DMS114 treated with DMSO at 0.1 percent for 48 hours (cell line): ENCODE data around the gene TVP23C.
"Not testable (repeated sequence)": the region's sequence is repeated elsewhere in the genome, so short reads cannot be mapped to it uniquely, and the experiment has no call there.

ENCODE experiments used
- DNase-seq: peaks from one replicate; lab custom pipeline; 2025; ENCODE audit not compliant: unreplicated experiment; lab: John Stamatoyannopoulos, UW

Gene TVP23C

GRCh38 chr17:15526292-15527218 lies 36.7 kb downstream of the TVP23C start:
- DNase-seq = not testable (repeated sequence)

- DNase-seq = not testable (repeated sequence)
Measured at GRCh38 chr17:15524990-15525985, 38.0 kb downstream of the TVP23C start.

DNA sequence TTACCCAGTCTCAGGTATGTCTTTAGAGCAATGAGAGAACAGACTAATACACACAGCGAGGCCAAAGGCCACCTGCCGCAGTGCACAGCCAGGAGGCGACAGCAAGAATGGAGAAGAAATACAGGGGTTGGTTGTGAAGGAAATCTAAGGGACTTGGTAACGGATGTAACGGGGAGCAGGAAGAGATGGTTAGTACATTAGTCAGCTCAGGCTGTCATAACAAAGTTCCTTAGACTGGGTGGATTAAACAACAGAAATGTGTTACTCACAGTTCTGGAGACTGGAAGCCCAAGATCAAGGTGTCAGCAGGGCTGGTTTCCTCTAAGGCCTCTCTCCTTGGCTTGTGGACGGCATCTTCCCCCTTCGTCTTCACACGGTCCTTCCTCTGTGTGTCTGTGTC lies 47.1 kb downstream of the TVP23C start:
- no peak for DNase-seq

DNA sequence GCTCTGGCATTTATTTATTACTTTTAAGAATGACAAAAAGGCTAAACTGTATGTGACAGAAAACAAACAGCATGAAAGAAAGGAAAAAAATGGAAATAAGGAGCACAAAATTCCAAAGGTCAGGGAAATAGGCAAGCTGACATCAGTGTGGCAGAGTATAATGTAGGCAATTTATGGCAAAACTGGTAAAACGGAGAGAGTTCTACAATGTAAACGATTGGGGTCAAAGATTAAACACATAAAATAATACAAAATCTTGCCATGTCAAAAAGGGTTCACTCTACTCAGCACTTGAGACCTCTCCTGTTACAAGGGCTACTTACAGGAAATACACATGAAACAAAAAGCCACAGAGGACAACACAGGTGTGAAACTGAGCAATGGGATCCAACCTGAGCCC lies 48.8 kb downstream of the TVP23C start:
- DNase-seq = no peak

GRCh38 chr17:15513856-15514459 lies 49.3 kb downstream of the TVP23C start:
- DNase-seq = no peak

DNA sequence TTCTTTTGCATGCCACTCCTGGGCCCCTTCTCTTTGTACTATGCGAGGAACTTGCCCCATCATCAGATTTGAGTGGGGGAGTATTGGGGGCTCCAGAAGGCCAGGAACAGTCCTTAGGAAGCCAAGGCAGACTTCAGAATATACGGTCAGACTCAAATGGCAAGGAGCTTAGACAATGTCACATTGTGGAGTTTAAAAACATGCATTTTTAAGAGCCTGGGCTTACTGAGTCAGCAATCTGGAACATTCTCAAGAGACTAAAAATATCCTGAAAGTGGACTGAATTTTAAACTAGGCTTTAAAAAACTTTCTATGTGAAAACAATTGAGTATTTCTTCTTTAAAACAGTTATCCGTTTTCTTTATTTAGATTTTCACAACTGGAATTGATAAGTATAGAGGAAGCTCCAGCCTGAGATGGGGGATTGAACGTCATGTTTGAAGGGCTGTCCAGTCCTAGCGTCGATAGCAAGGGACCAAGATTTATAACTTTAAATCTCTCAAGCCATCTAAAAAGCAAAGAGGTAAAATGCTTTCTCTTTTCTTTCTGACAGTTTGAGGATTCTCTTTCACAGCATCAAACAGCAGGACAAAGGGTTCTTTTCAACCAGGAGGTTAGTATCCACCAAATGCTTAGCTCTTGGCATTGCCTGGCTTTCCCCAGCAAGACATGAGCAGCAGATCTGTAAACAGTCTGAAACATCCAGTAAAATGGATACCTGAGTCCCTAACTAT lies 50.1 kb downstream of the TVP23C start:
- DNase-seq = no peak

DNA sequence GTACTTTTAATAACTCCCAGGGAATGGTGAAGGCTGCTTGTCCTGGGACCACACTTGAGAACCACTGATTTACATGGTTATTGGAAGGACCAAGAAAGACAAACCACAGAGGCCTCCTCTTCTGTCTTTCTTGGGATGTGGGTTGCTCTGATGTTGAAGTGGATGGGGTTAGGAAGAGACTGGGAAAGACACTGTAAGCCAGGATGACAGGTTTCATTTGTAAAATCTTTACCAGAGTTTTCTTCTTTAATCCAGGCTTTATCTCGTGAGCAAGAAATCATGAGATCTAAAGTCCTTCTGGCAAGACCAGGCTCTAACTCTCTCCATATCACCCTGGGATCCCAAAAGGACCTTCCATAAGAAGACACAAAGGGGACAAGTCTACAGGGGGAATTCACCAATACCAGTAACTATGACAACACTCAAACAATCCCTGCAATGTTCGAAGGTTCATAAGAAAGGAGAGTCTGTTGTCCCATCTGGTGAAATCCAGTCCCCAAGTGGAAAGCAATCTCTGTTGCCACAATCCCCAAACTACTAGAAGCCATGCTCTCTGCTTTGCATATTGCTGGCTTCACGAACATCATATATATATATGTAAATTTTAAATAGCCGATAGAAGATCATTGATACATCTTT lies 51.1 kb downstream of the TVP23C start:
- no peak for DNase-seq

DNA sequence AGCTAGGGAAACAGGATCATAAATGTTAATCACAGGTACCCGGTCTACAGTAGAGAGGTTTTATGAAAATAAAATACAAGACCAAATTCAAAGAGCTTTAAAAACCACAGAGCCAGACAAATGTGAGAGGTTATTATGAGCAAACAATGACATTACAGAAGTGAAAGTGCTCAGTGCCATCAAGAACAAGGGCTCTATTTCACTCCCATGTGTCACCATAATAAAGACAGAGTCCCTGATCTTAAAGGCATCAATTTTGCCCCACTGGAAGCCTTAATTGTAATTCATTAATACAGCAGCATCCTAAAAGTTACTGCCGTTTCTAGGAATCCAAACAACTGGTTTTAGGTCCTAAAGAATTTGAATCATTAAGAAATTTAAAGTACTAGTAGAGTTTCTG lies 52.1 kb downstream of the TVP23C start:
- no peak for DNase-seq

DNA sequence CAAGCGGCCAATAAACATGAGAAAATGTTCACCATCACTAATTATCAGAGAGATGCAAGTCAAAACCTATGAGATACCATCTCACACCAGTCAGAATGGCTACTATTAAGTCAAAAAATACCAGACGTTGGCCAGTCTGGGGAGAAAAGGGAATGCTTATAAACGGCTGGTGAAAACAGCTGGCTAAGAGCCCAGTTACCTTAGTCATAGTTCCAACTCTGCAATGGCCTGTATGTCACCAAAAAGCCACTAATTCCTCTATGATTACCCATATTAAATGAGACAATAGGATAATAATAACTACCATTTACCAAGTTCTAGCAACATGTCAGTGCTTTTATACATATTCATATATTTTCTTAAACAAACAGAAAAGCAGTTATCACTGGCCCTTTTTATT lies 52.9 kb downstream of the TVP23C start:
- DNase-seq = no peak

- DNase-seq = no peak
Measured at GRCh38 chr17:15509095-15509494, 54.2 kb downstream of the TVP23C start.

GRCh38 chr17:15508466-15508865 lies 54.8 kb downstream of the TVP23C start:
- DNase-seq = no peak

DNA sequence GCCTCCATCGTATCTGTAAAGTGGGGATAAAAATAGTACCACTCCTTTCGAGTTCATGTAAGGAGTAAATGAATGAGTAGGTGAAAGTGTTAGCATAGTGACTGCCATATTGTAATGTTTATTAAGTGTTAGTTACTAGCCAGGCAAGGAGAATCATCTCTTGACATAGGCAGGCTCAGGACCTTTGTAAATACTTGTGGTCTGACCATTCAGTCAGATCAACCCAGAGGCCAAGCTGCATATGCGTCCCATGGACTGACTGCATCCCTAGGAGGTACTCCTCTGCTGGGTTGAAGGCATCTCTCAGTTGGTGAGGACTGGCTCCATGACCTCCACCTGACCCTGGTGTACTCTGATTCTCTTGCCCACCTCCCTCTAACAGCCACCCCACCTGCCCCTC lies 55.4 kb downstream of the TVP23C start:
- DNase-seq = no peak

GRCh38 chr17:15507001-15507400 lies 56.3 kb downstream of the TVP23C start:
- DNase-seq = no peak

GRCh38 chr17:15505708-15506107 lies 57.6 kb downstream of the TVP23C start:
- not testable (repeated sequence) for DNase-seq

DNA sequence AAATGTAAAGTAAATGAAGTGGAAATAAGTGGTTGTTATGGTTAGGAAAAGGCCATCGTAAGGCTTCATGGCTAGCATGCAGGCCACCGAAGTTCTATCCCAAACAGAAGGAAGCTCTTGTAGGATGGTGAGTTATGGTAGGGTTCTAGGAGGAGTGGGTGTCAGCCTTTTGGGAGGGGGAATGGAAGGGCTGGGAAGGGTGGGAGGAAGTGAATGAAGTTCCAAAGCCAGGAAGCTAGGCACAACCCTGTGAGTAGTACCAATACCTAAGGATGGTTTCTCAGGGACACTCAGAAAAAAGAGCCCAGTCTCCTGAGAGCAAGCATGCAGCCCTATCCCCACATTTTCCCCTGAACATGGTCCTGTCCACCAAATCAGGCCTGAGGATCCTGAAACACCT lies 59.6 kb downstream of the TVP23C start:
- DNase-seq = no peak

- DNase-seq = no peak
Measured at GRCh38 chr17:15502369-15503112, 60.7 kb downstream of the TVP23C start.

- no peak for DNase-seq
Measured at GRCh38 chr17:15501793-15502192, 61.5 kb downstream of the TVP23C start.

DNA sequence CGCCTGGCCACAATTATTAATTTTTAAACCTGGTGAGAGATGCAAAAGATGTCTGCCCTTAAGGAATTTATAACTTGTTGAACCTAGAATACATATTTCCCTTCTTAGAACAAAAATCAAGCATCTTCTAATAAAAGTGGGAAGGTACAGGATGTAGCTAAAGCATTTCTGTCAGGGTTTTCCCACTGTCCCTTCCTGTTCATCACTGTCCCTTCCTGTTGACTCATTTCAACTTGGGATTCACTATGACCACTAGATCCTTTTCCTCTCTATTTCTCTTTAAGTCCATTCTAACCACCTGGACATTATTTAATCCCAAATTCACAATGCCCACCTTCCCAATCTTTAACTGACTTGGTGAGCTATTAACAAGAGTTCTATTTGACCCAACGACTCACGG lies 62.0 kb downstream of the TVP23C start:
- no peak for DNase-seq

DNA sequence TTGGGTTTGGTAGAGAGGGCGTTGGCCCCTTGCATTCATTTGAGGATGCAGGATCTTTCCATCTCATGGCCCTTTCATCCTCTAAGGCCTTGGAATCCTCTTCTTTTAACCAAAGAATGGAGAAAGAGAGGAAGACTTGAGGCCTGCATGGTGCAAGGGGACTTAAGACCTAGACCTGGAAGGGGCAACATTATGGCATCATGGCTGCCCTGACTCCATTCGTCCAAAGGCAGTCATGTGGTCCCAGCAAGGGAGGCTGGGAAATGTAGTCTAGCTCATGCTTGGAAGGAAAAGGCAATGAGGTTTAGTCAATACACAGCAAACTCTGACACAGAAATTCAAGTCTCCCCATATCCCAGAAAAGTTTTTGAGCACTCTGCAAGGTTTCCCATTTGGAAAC lies 65.2 kb downstream of the TVP23C start:
- no peak for DNase-seq
